Smooth muscle cell (in vitro differentiated cells): ENCODE measurements around the gene GNB5. TPM values are rescaled to one million over a fixed set of nuclear protein-coding genes. Genes with fewer than 3 reads are reported as not detected.

Source experiments
- DNase-seq: peaks from one replicate; lab custom pipeline; 2025; ENCODE audit not compliant: unreplicated experiment; lab: John Stamatoyannopoulos, UW
- H2AFZ ChIP-seq: fragments of 200-600 bp; sonication (generic); 2 replicates; pipeline ENCODE4 v1.6.0; 2016; ENCODE audit warnings: antibody characterized with exemption, low read depth, mild to moderate bottlenecking
- H3F3A ChIP-seq: fragments of 200-600 bp; sonication (generic); 2 replicates; pipeline ENCODE4 v1.6.0; 2017; ENCODE audit warnings: antibody characterized with exemption, low read depth
- H3K27ac ChIP-seq: fragments of 200-600 bp; sonication (generic); 2 replicates; pipeline ENCODE4 v1.5.1; 2016; ENCODE audit warnings: low read depth, mild to moderate bottlenecking
- H3K27me3 ChIP-seq: fragments of 200-600 bp; sonication (generic); 2 replicates; pipeline ENCODE4 v1.6.1; 2016; ENCODE audit warnings: low read depth, mild to moderate bottlenecking
- H3K36me3 ChIP-seq: fragments of 200-600 bp; sonication (generic); 2 replicates; pipeline ENCODE4 v1.5.1; 2016; ENCODE audit warnings: low read depth
- H3K4me1 ChIP-seq: fragments of 200-600 bp; sonication (generic); 2 replicates; pipeline ENCODE4 v1.5.1; 2016; ENCODE audit warnings: low read depth
- H3K4me2 ChIP-seq: fragments of 200-600 bp; sonication (generic); 2 replicates; pipeline ENCODE4 v1.6.0; 2016; ENCODE audit warnings: mild to moderate bottlenecking
- H3K4me3 ChIP-seq: fragments of 200-600 bp; sonication (generic); 2 replicates; pipeline ENCODE4 v1.5.1; 2016; ENCODE audit warnings: mild to moderate bottlenecking
- H3K79me2 ChIP-seq: fragments of 200-600 bp; sonication (generic); 2 replicates; pipeline ENCODE4 v1.6.0; 2016; ENCODE audit warnings: low read depth, mild to moderate bottlenecking
- H3K9ac ChIP-seq: fragments of 200-600 bp; sonication (generic); 2 replicates; pipeline ENCODE4 v1.6.0; 2016; ENCODE audit warnings: low read depth
- H3K9me3 ChIP-seq: fragments of 200-600 bp; sonication (generic); replicated peaks from 2 replicates; pipeline ENCODE4 v1.5.1; 2016; ENCODE audit warnings: low read depth
- H4K20me1 ChIP-seq: fragments of 200-600 bp; sonication (generic); 2 replicates; pipeline ENCODE4 v1.6.0; 2016; ENCODE audit warnings: low read depth
- CTCF ChIP-seq: fragments of 200-600 bp; sonication (generic); IDR thresholded peaks from 2 replicates; pipeline ENCODE4 v1.5.1; 2017; ENCODE audit warnings: borderline replicate concordance, mild to moderate bottlenecking, antibody characterized with exemption; ENCODE audit not compliant: insufficient read depth, poor library complexity, severe bottlenecking
- WGBS: methylation state at CpG from one replicate; pipeline ENCODE4 v1.1.7; 2016; ENCODE audit warnings: low lambda C conversion rate; 5-methylcytosine and 5-hydroxymethylcytosine counted together
- polyA plus RNA-seq: library from polyadenylated mRNA; unstranded; fragments of >200 nt; fragmentation: Nextera tagmentation; extraction: Ambion mirVana; gene quantifications from 2 replicates; pipeline ENCODE4 v1.2.1, GENCODE V29; 2016
- total RNA-seq: library from RNA; depleted of rRNA; stranded (reverse); fragments of >200 nt; gene quantifications from 2 replicates; pipeline ENCODE4 v1.2.3, GENCODE V29; 2014

Gene GNB5
- total and polyA plus RNA-seq, 2 experiments from 2014 or later, result 14.0 to 25.1 TPM

- WGBS, result 84% methylated on average over 9 of the region's 9 CpGs
- Histone ChIP-seq H3K27ac (no peak overlapping the region), H3K27me3 (peaks cover 30% of the 10 kb centered on the region), H3K4me3 (no peak overlapping the region), H3F3A (no peaks in the 10 kb centered on the region), H3K4me1 (no peaks in the 10 kb centered on the region), H2AFZ (no peak overlapping the region), H3K9me3 (no peaks in the 10 kb centered on the region), H3K79me2 (no peaks in the 10 kb centered on the region), H3K4me2 (no peak overlapping the region), H3K36me3 (no peaks in the 10 kb centered on the region), H4K20me1 (no peaks in the 10 kb centered on the region), H3K9ac (no peak overlapping the region)
- no peak for TF ChIP-seq CTCF
- no peak for DNase-seq
Measured at GRCh38 chr15:52115598-52116427, 75.4 kb downstream of the GNB5 start.

- no peaks in the 10 kb centered on the region for H3K9me3 ChIP-seq
- no peaks in the 10 kb centered on the region for H3K79me2 ChIP-seq
- WGBS, result 92% methylated on average over 5 of the region's 5 CpGs
- DNase-seq, result no peak
- no peak overlapping the region for H2AFZ ChIP-seq
- no peak overlapping the region for H3K27ac ChIP-seq
- no peak for TF ChIP-seq CTCF
- H3K4me3 ChIP-seq, result no peak overlapping the region
- no peak overlapping the region for H3K9ac ChIP-seq
- no peaks in the 10 kb centered on the region for H4K20me1 ChIP-seq
- no peak overlapping the region for H3K4me2 ChIP-seq
- H3K27me3 ChIP-seq, result peaks cover 43% of the 10 kb centered on the region
- H3K4me1 ChIP-seq, result no peaks in the 10 kb centered on the region
- no peaks in the 10 kb centered on the region for H3K36me3 ChIP-seq
- no peaks in the 10 kb centered on the region for H3F3A ChIP-seq
Measured at GRCh38 chr15:52114261-52115055, 76.7 kb downstream of the GNB5 start.

GRCh38 chr15:52113708-52114107 is 77.5 kb downstream of the GNB5 start:
- DNase-seq, result no peak
- H3K27ac ChIP-seq, result no peak overlapping the region
- no peaks in the 10 kb centered on the region for H3K36me3 ChIP-seq
- H3K4me2 ChIP-seq, result no peak overlapping the region
- no peaks in the 10 kb centered on the region for H3K4me1 ChIP-seq
- no peak for TF ChIP-seq CTCF
- H3K9me3 ChIP-seq, result no peaks in the 10 kb centered on the region
- H3K79me2 ChIP-seq, result no peaks in the 10 kb centered on the region
- H2AFZ ChIP-seq, result no peak overlapping the region
- H3K27me3 ChIP-seq, result peaks cover 43% of the 10 kb centered on the region
- H3K9ac ChIP-seq, result no peak overlapping the region
- no peaks in the 10 kb centered on the region for H3F3A ChIP-seq
- no peaks in the 10 kb centered on the region for H4K20me1 ChIP-seq
- H3K4me3 ChIP-seq, result no peak overlapping the region
